HUES48 (cell line): Measurements from ENCODE around the gene AGBL4.
A peak's percentile ranks its signal among the peaks of the same experiment; 100 is the strongest.

Experiments used
- H3K27ac ChIP-seq: one replicate; pipeline ENCODE4 v1.7.0; 2013; ENCODE audit warnings: low read depth, low read length, inconsistent platforms
- H3K27me3 ChIP-seq: 2 replicates; pipeline ENCODE4 v1.6.1; 2013; ENCODE audit warnings: mild to moderate bottlenecking, low read length; ENCODE audit not compliant: control insufficient read depth, insufficient read depth
- H3K36me3 ChIP-seq: 2 replicates; pipeline ENCODE4 v1.6.1; 2013; ENCODE audit warnings: low read length; ENCODE audit not compliant: control insufficient read depth, insufficient read depth
- H3K4me1 ChIP-seq: 2 replicates; pipeline ENCODE4 v1.6.1; 2013; ENCODE audit warnings: mild to moderate bottlenecking, low read length; ENCODE audit not compliant: control insufficient read depth, insufficient read depth
- H3K4me3 ChIP-seq: 2 replicates; pipeline ENCODE4 v1.5.1; 2013; ENCODE audit warnings: mild to moderate bottlenecking, low read depth, low read length
- H3K9ac ChIP-seq: 2 replicates; pipeline ENCODE4 v1.6.1; 2013; ENCODE audit warnings: mild to moderate bottlenecking, low read depth, low read length, moderate library complexity
- H3K9me3 ChIP-seq: 2 replicates; pipeline ENCODE4 v1.6.1; 2013; ENCODE audit warnings: low read length; ENCODE audit not compliant: control insufficient read depth, insufficient read depth

AGBL4 gene

GRCh38 chr1:48979940-48980339, 1043.8 kb downstream of the AGBL4 start:
- Histone ChIP-seq H3K9ac (no peak overlapping the region), H3K27me3 (no peaks in the 10 kb centered on the region), H3K36me3 (no peaks in the 10 kb centered on the region)

GRCh38 chr1:48978413-48978812, 1045.3 kb downstream of the AGBL4 start:
- Histone ChIP-seq H3K9me3 (no peaks in the 10 kb centered on the region), H3K4me1 (no peaks in the 10 kb centered on the region)

More at GRCh38 chr1:48979940-48980339, 1043.8 kb downstream of the AGBL4 start:
- no peak overlapping the region for H3K4me3 ChIP-seq
- no peaks in the 10 kb centered on the region for H3K9me3 ChIP-seq
- no peak overlapping the region for H3K27ac ChIP-seq
- H3K4me1 ChIP-seq: no peaks in the 10 kb centered on the region

GRCh38 chr1:48977273-48977672, 1046.5 kb downstream of the AGBL4 start:
- Histone ChIP-seq H3K36me3 (no peaks in the 10 kb centered on the region), H3K4me1 (no peaks in the 10 kb centered on the region), H3K27me3 (no peaks in the 10 kb centered on the region), H3K4me3 (no peak overlapping the region), H3K27ac (no peak overlapping the region), H3K9me3 (no peaks in the 10 kb centered on the region), H3K9ac (no peak overlapping the region)

More at GRCh38 chr1:48978413-48978812, 1045.3 kb downstream of the AGBL4 start:
- Histone ChIP-seq H3K4me3 (no peak overlapping the region), H3K27me3 (no peaks in the 10 kb centered on the region), H3K36me3 (no peaks in the 10 kb centered on the region), H3K27ac (no peak overlapping the region), H3K9ac (no peak overlapping the region)

- no peaks in the 10 kb centered on the region for H3K27me3 ChIP-seq
- no peaks in the 10 kb centered on the region for H3K4me1 ChIP-seq
- no peak overlapping the region for H3K27ac ChIP-seq
- H3K36me3 ChIP-seq: no peaks in the 10 kb centered on the region
- no peak overlapping the region for H3K9ac ChIP-seq
- H3K9me3 ChIP-seq: no peaks in the 10 kb centered on the region
- H3K4me3 ChIP-seq: no peak overlapping the region
These were observed 1053.8 kb downstream of the AGBL4 start for GRCh38 chr1:48969971-48970370.

- Histone ChIP-seq H3K4me1 (no peaks in the 10 kb centered on the region), H3K4me3 (no peak overlapping the region), H3K9ac (no peak overlapping the region), H3K27ac (no peak overlapping the region), H3K36me3 (no peaks in the 10 kb centered on the region), H3K9me3 (no peaks in the 10 kb centered on the region), H3K27me3 (no peaks in the 10 kb centered on the region)
These were observed 1056.4 kb downstream of the AGBL4 start for GRCh38 chr1:48967318-48967717.

GRCh38 chr1:48966583-48966982, 1057.2 kb downstream of the AGBL4 start:
- H3K4me1 ChIP-seq: no peaks in the 10 kb centered on the region
- no peak overlapping the region for H3K4me3 ChIP-seq
- no peaks in the 10 kb centered on the region for H3K36me3 ChIP-seq
- no peaks in the 10 kb centered on the region for H3K9me3 ChIP-seq
- no peak overlapping the region for H3K27ac ChIP-seq
- no peaks in the 10 kb centered on the region for H3K27me3 ChIP-seq
- H3K9ac ChIP-seq: no peak overlapping the region

GRCh38 chr1:48960320-48960719, 1063.4 kb downstream of the AGBL4 start:
- H3K4me1 ChIP-seq: no peaks in the 10 kb centered on the region
- no peak overlapping the region for H3K4me3 ChIP-seq
- no peaks in the 10 kb centered on the region for H3K36me3 ChIP-seq
- no peak overlapping the region for H3K27ac ChIP-seq
- H3K9me3 ChIP-seq: no peaks in the 10 kb centered on the region
- H3K9ac ChIP-seq: no peak overlapping the region
- H3K27me3 ChIP-seq: no peaks in the 10 kb centered on the region

GRCh38 chr1:48955774-48956173, 1068.0 kb downstream of the AGBL4 start:
- no peaks in the 10 kb centered on the region for H3K4me1 ChIP-seq
- H3K27me3 ChIP-seq: no peaks in the 10 kb centered on the region
- H3K27ac ChIP-seq: no peak overlapping the region
- H3K4me3 ChIP-seq: no peak overlapping the region
- H3K36me3 ChIP-seq: no peaks in the 10 kb centered on the region
- no peaks in the 10 kb centered on the region for H3K9me3 ChIP-seq
- H3K9ac ChIP-seq: no peak overlapping the region

GRCh38 chr1:48953617-48954016, 1070.1 kb downstream of the AGBL4 start:
- Histone ChIP-seq H3K27me3 (no peaks in the 10 kb centered on the region), H3K9me3 (no peaks in the 10 kb centered on the region), H3K9ac (no peak overlapping the region), H3K36me3 (no peaks in the 10 kb centered on the region), H3K4me1 (no peaks in the 10 kb centered on the region), H3K27ac (no peak overlapping the region), H3K4me3 (no peak overlapping the region)

- Histone ChIP-seq H3K9me3 (no peaks in the 10 kb centered on the region), H3K27me3 (no peaks in the 10 kb centered on the region), H3K9ac (no peak overlapping the region), H3K4me1 (no peaks in the 10 kb centered on the region), H3K4me3 (no peak overlapping the region), H3K36me3 (no peaks in the 10 kb centered on the region), H3K27ac (no peak overlapping the region)
These were observed 1075.2 kb downstream of the AGBL4 start for GRCh38 chr1:48948562-48948961.

GRCh38 chr1:48947761-48948537, 1075.8 kb downstream of the AGBL4 start:
- H3K4me1 ChIP-seq: no peaks in the 10 kb centered on the region
- no peaks in the 10 kb centered on the region for H3K27me3 ChIP-seq
- H3K4me3 ChIP-seq: no peak overlapping the region
- no peaks in the 10 kb centered on the region for H3K9me3 ChIP-seq
- no peak overlapping the region for H3K27ac ChIP-seq
- no peaks in the 10 kb centered on the region for H3K36me3 ChIP-seq
- H3K9ac ChIP-seq: 0 out of 2 replicates have a peak overlapping the region, but pooled peaks have one; percentile 3
